HCEC 1CT (cell line): ENCODE results near the gene AP2M1.

ENCODE experiments used
- DNase-seq: peaks from one replicate; pipeline ENCODE4 v3.0.0-alpha.2; 2017

AP2M1 gene

DNA sequence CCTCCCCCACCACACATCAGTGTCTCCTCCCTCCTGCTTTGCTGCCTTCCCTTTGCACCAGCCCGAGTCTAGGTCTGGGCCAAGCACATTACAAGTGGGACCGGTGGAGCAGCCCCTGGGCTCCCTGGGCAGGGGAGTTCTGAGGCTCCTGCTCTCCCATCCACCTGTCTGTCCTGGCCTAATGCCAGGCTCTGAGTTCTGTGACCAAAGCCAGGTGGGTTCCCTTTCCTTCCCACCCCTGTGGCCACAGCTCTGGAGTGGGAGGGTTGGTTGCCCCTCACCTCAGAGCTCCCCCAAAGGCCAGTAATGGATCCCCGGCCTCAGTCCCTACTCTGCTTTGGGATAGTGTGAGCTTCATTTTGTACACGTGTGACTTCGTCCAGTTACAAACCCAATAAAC, 9.0 kb downstream of the AP2M1 start:
- DNase-seq = no peak

DNA sequence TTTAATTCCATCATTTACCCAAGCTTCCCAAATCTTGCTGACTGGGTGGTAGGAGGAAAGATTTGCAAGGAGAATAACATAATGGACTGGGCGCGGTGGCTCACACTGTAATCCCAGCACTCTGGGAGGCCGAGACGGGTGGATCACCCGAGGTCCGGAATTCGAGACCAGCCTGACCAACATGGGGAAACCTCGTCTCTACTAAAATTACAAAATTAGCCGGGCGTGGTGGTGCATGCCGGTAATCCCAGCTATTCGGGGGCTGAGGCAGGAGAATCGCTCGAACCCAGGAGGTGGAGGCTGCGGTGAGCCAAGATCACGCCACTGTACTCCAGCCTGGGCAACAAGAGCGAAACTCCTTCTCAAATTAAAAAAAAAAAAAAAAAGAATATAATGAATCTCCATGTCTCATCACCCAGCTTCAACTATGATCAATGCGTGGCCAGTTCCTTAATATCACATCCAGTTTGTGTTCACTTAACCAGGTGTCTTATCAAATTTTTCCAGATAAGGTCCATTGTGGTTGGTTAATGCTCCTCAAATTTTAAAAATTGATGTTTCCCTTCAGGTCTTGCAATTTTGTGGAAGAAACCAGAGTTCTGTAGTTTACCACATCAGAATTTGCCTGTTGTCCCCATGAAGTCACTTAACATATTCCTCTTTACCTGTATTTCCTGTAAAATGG, 10.0 kb downstream of the AP2M1 start:
- DNase-seq = no peak

- peak; percentile 98 for DNase-seq
These were observed 11.0 kb downstream of the AP2M1 start for GRCh38 chr3:184185461-184186183.

GRCh38 chr3:184186184-184186901, 11.7 kb downstream of the AP2M1 start, which contains the start of gene ABCF3:
TSS of gene ABCF3 (plus strand) at chr3:184186199. CDS start at chr3:184186208, 9 bp downstream.
- peak; percentile 37 for DNase-seq

DNA sequence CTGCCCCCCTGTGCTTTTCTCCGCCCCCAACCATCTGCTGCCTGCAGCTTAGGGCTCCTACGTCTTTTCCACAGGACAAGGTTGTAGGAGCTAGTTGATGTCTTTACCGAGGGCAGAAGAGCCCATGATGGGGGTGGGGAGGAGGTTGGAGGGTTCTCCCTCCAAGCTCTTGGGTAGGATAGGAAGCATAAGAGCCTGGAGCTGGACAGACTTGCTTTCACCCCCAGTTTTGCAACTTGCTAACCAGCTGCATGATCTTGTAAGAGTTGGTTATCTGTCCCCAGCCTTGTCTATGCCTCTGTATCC, 12.2 kb downstream of the AP2M1 start:
- DNase-seq = no peak

GRCh38 chr3:184188080-184188479, 13.4 kb downstream of the AP2M1 start:
- DNase-seq = no peak

GRCh38 chr3:184189421-184189820, 14.8 kb downstream of the AP2M1 start:
- no peak for DNase-seq

- DNase-seq = no peak
These were observed 18.2 kb downstream of the AP2M1 start for GRCh38 chr3:184192889-184193288.

DNA sequence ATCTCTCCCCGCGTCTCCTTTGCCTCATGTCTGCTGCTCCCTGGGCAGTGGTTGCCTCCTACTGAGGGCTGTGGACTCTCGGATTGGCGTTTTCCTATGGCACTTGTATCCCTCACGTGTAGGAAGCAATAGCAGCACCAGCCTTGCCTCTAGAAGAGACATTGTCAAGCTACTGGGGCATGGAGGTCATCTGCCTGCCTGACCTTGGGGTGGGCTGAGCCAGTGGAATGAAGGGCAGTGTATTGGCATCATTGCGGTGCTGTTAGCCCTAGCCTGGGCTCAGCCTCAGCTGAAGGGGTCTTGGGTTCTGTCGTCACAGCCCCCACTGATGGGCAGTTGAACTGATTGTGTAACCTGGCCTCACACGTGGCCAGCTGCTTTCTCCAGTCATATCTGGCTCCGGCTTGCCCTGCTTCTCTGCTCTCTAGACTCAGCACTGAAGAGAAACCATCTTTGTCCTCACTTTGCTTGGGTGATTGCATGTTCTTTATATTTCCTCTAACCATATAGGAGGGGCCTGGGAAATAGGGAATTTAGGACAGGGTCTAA, 19.4 kb downstream of the AP2M1 start:
- no peak for DNase-seq

- DNase-seq = no peak
These were observed 21.9 kb downstream of the AP2M1 start for GRCh38 chr3:184196536-184196935.

DNA sequence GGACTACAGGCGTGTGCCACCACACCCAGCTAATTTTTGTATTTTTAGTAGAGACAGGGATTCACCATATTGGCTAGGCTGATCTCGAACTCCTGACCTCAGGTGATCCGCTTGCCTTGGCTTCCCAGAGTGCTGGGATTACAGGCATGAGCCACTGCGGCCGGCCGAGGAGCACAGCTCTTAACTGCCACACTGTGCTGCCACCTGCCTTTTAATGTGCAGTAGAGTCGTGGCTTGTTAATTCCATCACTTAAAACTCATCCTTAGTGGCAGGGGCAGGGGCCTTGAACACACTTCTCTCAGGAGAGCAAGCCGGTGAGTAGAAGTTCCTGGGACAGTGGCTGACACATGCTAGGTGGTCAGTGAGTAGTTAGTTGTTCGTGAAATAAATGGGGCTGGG, 23.9 kb downstream of the AP2M1 start:
- DNase-seq = no peak

- DNase-seq = no peak
These were observed 26.2 kb downstream of the AP2M1 start for GRCh38 chr3:184200825-184201224.

GRCh38 chr3:184203526-184203925, 28.9 kb downstream of the AP2M1 start:
- no peak for DNase-seq

DNA sequence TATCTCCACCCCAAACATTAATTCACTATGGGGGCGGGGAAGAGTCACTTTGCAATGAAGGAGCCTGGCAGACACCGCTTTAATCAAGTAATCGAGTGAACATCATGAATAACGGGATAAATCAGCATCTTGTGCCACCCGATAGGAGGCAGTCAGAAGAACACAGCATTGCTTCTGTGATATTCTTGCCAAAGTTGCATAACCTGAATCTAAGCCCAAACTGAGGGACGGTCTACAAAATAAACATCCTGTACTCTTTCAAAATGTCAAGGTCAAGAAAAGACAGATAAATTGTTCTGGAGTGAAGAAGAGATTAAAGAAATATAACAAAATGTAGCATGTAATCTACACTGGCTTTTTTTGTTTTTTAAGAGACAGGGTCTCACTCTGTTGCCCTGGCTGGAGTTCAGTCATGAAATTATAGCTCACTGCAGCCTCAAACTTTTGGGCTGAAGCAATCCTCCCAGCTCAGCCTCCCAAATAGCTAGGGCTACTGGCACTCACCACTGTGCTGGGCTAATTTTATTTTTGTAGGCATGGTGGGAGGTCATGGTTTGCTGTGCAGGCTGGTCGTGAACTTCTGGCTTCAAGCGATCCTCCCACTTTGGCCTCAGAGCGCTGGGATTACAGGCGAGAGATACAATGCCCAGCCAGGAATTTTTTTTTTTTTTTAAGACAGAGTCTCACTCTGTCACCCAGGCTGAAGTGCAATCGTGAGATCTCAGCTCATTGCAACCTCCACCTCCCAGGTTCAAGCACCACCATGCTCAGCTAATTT, 34.7 kb downstream of the AP2M1 start:
- no peak for DNase-seq

DNA sequence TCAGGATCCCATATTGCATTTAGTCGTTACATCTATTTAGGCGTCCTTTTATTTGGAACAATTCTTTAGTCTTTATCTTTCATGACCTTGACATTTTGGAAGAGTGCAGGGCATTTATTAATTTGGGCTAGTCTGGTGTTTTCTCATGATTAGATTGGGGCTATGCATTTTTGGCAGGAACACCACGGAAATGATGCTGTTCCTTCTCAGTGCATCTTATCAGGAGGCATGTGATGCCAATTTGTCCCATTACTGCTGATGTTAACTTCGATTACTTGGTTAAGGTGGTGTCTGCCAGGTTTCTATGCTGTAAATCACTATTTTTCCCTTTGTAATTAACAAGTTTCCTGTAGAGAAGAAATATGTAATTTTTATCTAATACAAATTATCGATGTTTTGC, 36.6 kb downstream of the AP2M1 start:
- DNase-seq = no peak

DNA sequence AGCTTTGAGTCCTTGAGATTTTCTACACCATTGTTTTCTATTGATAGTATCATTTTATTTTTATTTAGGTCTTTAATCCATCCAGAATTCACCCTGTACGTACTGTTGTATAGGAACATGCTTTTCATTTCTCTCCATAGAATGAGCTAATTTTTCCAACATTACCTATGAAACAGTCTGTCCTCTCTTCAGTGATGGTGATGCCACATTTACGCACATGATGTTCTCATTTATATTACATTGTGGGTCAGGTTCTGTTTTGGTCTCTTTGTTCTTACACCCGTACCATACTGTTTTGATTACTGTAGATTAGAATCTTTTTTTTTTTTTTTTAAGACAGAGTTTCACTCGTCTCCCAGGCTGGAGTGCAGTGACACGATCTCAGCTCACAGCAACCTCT, 37.1 kb downstream of the AP2M1 start:
- no peak for DNase-seq

- DNase-seq = no peak
These were observed 44.2 kb downstream of the AP2M1 start for GRCh38 chr3:184218814-184219213.

- no peak for DNase-seq
These were observed 47.9 kb downstream of the AP2M1 start for GRCh38 chr3:184222521-184222920.

GRCh38 chr3:184223946-184224345, 49.3 kb downstream of the AP2M1 start:
- DNase-seq = no peak

DNA sequence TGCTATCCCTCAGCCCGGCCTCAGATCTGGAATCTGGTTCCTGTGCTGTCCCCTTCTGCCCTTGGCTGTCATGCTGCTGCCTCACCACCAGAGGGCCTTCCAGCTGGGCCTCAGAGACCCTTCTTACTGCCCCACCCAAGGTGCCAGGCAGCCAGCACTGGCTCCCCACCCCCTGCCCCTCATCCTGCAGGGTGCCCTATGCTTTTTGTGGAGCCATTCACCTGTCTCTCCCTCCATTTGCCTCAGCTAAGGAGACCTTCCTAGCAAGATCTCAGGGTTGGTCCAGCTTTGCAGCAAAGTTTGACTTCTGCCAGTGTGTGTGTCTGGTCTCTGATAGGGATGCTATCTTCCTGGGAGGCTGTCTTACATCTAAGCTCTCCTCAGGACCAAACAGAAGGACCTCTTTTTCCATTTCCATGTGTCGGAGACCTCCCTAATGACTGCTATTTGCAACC, 52.9 kb downstream of the AP2M1 start:
- DNase-seq = peak; percentile 18

DNA sequence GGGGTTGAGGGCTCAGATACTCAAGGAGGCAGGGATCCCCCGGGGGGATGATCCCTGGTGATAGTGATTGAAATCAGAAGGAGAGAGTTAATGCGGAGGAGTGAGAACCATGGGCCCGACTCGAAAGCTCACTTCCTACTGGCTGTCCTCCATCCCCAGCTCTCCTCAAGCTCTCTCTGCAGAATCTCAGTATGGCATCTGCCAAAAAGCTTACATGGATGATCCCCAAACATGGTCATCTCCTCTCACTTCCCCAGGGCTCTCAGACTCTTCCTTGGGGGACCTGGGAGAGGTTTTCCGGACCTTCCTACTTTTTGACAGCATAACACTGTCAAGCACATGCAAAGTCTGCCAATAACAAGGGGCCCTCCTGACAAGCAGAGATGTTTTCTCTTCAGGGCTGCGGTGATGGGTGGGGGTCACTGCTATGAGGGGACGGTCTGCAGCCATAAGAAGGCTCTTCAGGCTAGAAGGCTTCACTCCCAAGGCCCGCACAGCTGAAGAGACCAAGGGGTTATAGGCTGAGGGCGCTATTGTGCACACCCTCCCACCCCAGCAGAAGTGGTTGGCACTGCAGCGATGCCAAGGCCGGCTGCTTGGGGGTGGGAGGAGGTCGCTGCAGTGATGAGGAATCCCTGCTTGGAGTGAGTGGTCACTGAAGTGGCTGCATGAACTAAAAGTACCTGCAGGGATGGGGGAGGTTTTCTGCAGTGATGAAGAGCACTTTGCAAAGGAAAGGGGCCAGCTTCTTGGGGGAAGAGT, 53.9 kb downstream of the AP2M1 start:
- DNase-seq = no peak
